H1 (cell line): Measurements from ENCODE around the gene BICRAL. TPM values are rescaled to one million over a fixed set of nuclear protein-coding genes. Genes with fewer than 3 reads are reported as not detected.

Experiments
- CTCF ChIA-PET: fragments of 300-600 bp; sonication (Branson Sonifier 250); formaldehyde crosslinking; loops from one replicate; lab custom pipeline; 2021; ENCODE audit not compliant: partially characterized antibody; lab: Charles Lee
- POLR2A ChIA-PET: fragments of 300-600 bp; sonication (Branson Sonifier 250); formaldehyde crosslinking; loops from one replicate; lab custom pipeline; 2021; ENCODE audit warnings: inconsistent platforms; ENCODE audit not compliant: partially characterized antibody; lab: Charles Lee
- DNase-seq, 2 experiments: peaks; one replicate each; pipeline versions ENCODE4 v3.0.0 to v3.0.0-alpha.2; 2010 to 2022; ENCODE audit warnings: low spot score in 2 of 2, low read depth in 1 of 2, mixed read lengths in 1 of 2
- FAIRE-seq: peaks from 2 replicates; lab custom pipeline; 2011; peaks lifted over from hg19 to GRCh38; lab: Jason Lieb, UNC
- H2AFZ ChIP-seq: 2 replicates; pipeline ENCODE4 v1.8.1; 2012; ENCODE audit warnings: low read length, inconsistent platforms
- H2AK5ac ChIP-seq: 2 replicates; pipeline ENCODE4 v1.6.1; 2013; ENCODE audit warnings: low read depth, low read length
- H2BK120ac ChIP-seq: replicated peaks from 2 replicates; pipeline ENCODE3; 2013; ENCODE audit warnings: low read depth, low read length, inconsistent platforms
- H2BK12ac ChIP-seq: 2 replicates; pipeline ENCODE4 v1.6.1; 2013; ENCODE audit warnings: low read depth, low read length
- H2BK15ac ChIP-seq: 2 replicates; pipeline ENCODE4 v1.6.1; 2013; ENCODE audit warnings: low read length
- H2BK20ac ChIP-seq: 2 replicates; pipeline ENCODE4 v1.6.1; 2013; ENCODE audit warnings: low read length
- H2BK5ac ChIP-seq: 2 replicates; pipeline ENCODE4 v1.6.1; 2013; ENCODE audit warnings: low read depth, low read length
- H3K14ac ChIP-seq: 2 replicates; pipeline ENCODE4 v1.6.1; 2013; ENCODE audit warnings: inconsistent platforms; ENCODE audit not compliant: insufficient read length
- H3K18ac ChIP-seq: 2 replicates; pipeline ENCODE4 v1.6.1; 2013; ENCODE audit warnings: low read length; ENCODE audit errors: extremely low read depth
- H3K23ac ChIP-seq: 2 replicates; pipeline ENCODE4 v1.6.1; 2013; ENCODE audit warnings: inconsistent platforms; ENCODE audit not compliant: insufficient read length
- H3K23me2 ChIP-seq: 2 replicates; pipeline ENCODE4 v1.6.1; 2013; ENCODE audit warnings: low read depth, low read length
- H3K27ac ChIP-seq: 2 replicates; pipeline ENCODE4 v1.6.1; 2011; ENCODE audit warnings: low read depth, low read length, inconsistent platforms
- H3K27me3 ChIP-seq, 4 experiments: replicated peaks in 1 of 4; 1 replicate in 1 of 4; 2 replicates in 3 of 4; pipeline versions ENCODE4 v1.6.1 to v1.8.1; 2011 to 2013; ENCODE audit warnings: low read length in 3 of 4, mild to moderate bottlenecking in 3 of 4, inconsistent platforms in 2 of 4, mixed read lengths in 2 of 4, moderate library complexity in 1 of 4; ENCODE audit not compliant: control insufficient read depth in 3 of 4, insufficient read depth in 3 of 4; ENCODE audit errors: extremely low read depth in 1 of 4
- H3K36me3 ChIP-seq, 4 experiments: 2 replicates each; pipeline versions ENCODE4 v1.6.1 to v1.8.1; 2011 to 2013; ENCODE audit warnings: mild to moderate bottlenecking in 4 of 4, low read length in 3 of 4, moderate library complexity in 2 of 4, control low read depth in 1 of 4, inconsistent platforms in 1 of 4; ENCODE audit not compliant: insufficient read depth in 4 of 4, control insufficient read depth in 2 of 4
- H3K4ac ChIP-seq: replicated peaks from 2 replicates; pipeline ENCODE3; 2013; ENCODE audit warnings: low read length, low read depth, mixed read lengths, inconsistent platforms; ENCODE audit not compliant: insufficient read length
- H3K4me1 ChIP-seq, 4 experiments: replicated peaks in 1 of 4; 1 replicate in 1 of 4; 2 replicates in 3 of 4; pipeline versions ENCODE4 v1.6.1 to v1.8.1; 2011 to 2013; ENCODE audit warnings: low read length in 3 of 4, inconsistent platforms in 2 of 4, mixed read lengths in 1 of 4; ENCODE audit not compliant: insufficient read depth in 4 of 4, control insufficient read depth in 3 of 4
- H3K4me2 ChIP-seq, 2 experiments: 2 replicates each; pipeline versions ENCODE4 v1.6.1 to v1.8.1; 2011 to 2013; ENCODE audit warnings: low read depth in 2 of 2, low read length in 2 of 2, control low read depth in 1 of 2, inconsistent platforms in 1 of 2, mild to moderate bottlenecking in 1 of 2; ENCODE audit not compliant: insufficient read depth in 1 of 2
- H3K4me3 ChIP-seq, 4 experiments: fragments of 200-600, 300-600 bp in 1 of 4; sonication (generic), shearing (Covaris generic), sonication (Bioruptor Twin) in 1 of 4; 2 replicates each; pipeline versions ENCODE4 v1.5.1 to v1.8.1; 2011 to 2016; ENCODE audit warnings: low read length in 4 of 4, low read depth in 3 of 4, control low read depth in 2 of 4, inconsistent platforms in 2 of 4, mild to moderate bottlenecking in 2 of 4, mixed read lengths in 1 of 4, moderate library complexity in 1 of 4; ENCODE audit not compliant: insufficient read depth in 2 of 4; ENCODE audit errors: extremely low read depth in 1 of 4
- H3K56ac ChIP-seq: replicated peaks from 2 replicates; pipeline ENCODE3; 2013; ENCODE audit warnings: low read depth, mild to moderate bottlenecking, mixed read lengths, low read length, inconsistent platforms; ENCODE audit not compliant: insufficient read length
- H3K79me1 ChIP-seq: 2 replicates; pipeline ENCODE4 v1.6.1; 2013; ENCODE audit warnings: low read depth, low read length, control low read depth
- H3K79me2 ChIP-seq, 2 experiments: 2 replicates each; pipeline versions ENCODE4 v1.6.1 to v1.8.1; 2012 to 2013; ENCODE audit warnings: low read length in 2 of 2, mild to moderate bottlenecking in 2 of 2, inconsistent platforms in 1 of 2; ENCODE audit not compliant: insufficient read depth in 2 of 2, control insufficient read depth in 1 of 2
- H3K9ac ChIP-seq, 4 experiments: replicated peaks in 1 of 4; 1 replicate in 1 of 4; 2 replicates in 3 of 4; pipeline versions ENCODE4 v1.6.1 to v1.8.1; 2011 to 2013; ENCODE audit warnings: low read depth in 3 of 4, low read length in 3 of 4, control low read depth in 2 of 4, mild to moderate bottlenecking in 2 of 4, moderate library complexity in 2 of 4, inconsistent platforms in 1 of 4; ENCODE audit errors: extremely low read depth in 1 of 4
- H3K9me3 ChIP-seq, 2 experiments: 2 replicates each; pipeline versions ENCODE4 v1.6.1 to v1.8.1; 2012 to 2013; ENCODE audit warnings: mild to moderate bottlenecking in 2 of 2, moderate library complexity in 2 of 2, control low read depth in 1 of 2, inconsistent platforms in 1 of 2, low read depth in 1 of 2, low read length in 1 of 2, mixed read lengths in 1 of 2; ENCODE audit not compliant: insufficient read depth in 2 of 2
- H4K20me1 ChIP-seq, 2 experiments: replicated peaks in 1 of 2; 2 replicates each; pipeline versions ENCODE3 to v1.8.1; 2011 to 2013; ENCODE audit warnings: inconsistent platforms in 2 of 2, low read length in 2 of 2, mild to moderate bottlenecking in 1 of 2; ENCODE audit not compliant: insufficient read depth in 2 of 2, control insufficient read depth in 1 of 2
- H4K5ac ChIP-seq: 2 replicates; pipeline ENCODE4 v1.6.1; 2013; ENCODE audit warnings: low read length, low read depth, mixed read lengths, inconsistent platforms; ENCODE audit not compliant: insufficient read length
- H4K8ac ChIP-seq: 2 replicates; pipeline ENCODE4 v1.8.0; 2013; ENCODE audit warnings: mild to moderate bottlenecking, moderate library complexity, low read length, inconsistent platforms; ENCODE audit not compliant: insufficient read depth; ENCODE audit errors: extremely low read depth
- H4K91ac ChIP-seq: replicated peaks from 2 replicates; pipeline ENCODE3; 2013; ENCODE audit warnings: low read length, mixed read lengths, inconsistent platforms; ENCODE audit not compliant: insufficient read length
- BACH1 ChIP-seq: IDR thresholded peaks from 2 replicates; pipeline ENCODE4 v1.6.1; 2012; ENCODE audit warnings: low read length, improper control_type of control experiment
- BCL11A ChIP-seq, 2 experiments: IDR thresholded peaks; one replicate each; pipeline ENCODE4 v1.6.1; 2011; ENCODE audit warnings: low read depth in 2 of 2, low read length in 2 of 2, mild to moderate bottlenecking in 2 of 2
- CBX5 ChIP-seq: fragments of 300-800, 300-1000 bp; sonication (generic); IDR thresholded peaks from 2 replicates; pipeline ENCODE4 v1.7.1; 2016; ENCODE audit warnings: antibody characterized with exemption, low read length, low read depth
- CBX8 ChIP-seq: fragments of 300-800, 300-1000 bp; sonication (generic); IDR thresholded peaks from 2 replicates; pipeline ENCODE4 v1.7.1; 2016; ENCODE audit warnings: low read depth, low read length, borderline replicate concordance
- CHD1 ChIP-seq: IDR thresholded peaks from 2 replicates; pipeline ENCODE4 v1.6.1; 2012; ENCODE audit warnings: low read depth, low read length, improper control_type of control experiment
- CTBP2 ChIP-seq: IDR thresholded peaks from 2 replicates; pipeline ENCODE4 v1.7.0; 2011; ENCODE audit warnings: borderline replicate concordance, mild to moderate bottlenecking, moderate library complexity, mixed read lengths, low read length; ENCODE audit not compliant: insufficient read depth, insufficient read length
- PHF8 ChIP-seq: fragments of 200-600 bp; sonication (generic); conservative IDR thresholded peaks from 2 replicates; pipeline ENCODE4 v1.7.1; 2012; ENCODE audit warnings: low read depth, mild to moderate bottlenecking, inconsistent platforms, low read length, moderate library complexity
- RBBP5 ChIP-seq: IDR thresholded peaks from 2 replicates; pipeline ENCODE4 v1.7.1; 2012; ENCODE audit warnings: low read depth, mild to moderate bottlenecking, inconsistent platforms, low read length, moderate library complexity, borderline replicate concordance
- SIN3A ChIP-seq, 2 experiments: IDR thresholded peaks in 1 of 2; conservative IDR thresholded peaks in 1 of 2; 2 replicates each; pipeline ENCODE4 v1.6.1; 2011 to 2012; ENCODE audit warnings: low read length in 2 of 2, improper control_type of control experiment in 1 of 2, low read depth in 1 of 2, mild to moderate bottlenecking in 1 of 2
- SP4 ChIP-seq: IDR thresholded peaks from 2 replicates; pipeline ENCODE4 v1.6.1; 2012; ENCODE audit warnings: low read length, inconsistent platforms
- TAF1 ChIP-seq: IDR thresholded peaks from 2 replicates; pipeline ENCODE4 v1.6.1; 2011; ENCODE audit warnings: mild to moderate bottlenecking, low read depth, low read length
- TAF7 ChIP-seq: optimal IDR thresholded peaks from 2 replicates; pipeline ENCODE3; 2011; ENCODE audit warnings: low read depth, mild to moderate bottlenecking, inconsistent platforms, low read length, moderate library complexity, borderline replicate concordance
- ZNF274 ChIP-seq: IDR thresholded peaks from 2 replicates; pipeline ENCODE4 v1.7.0; 2012; ENCODE audit warnings: low read length, borderline replicate concordance; ENCODE audit errors: extremely low read depth
- WGBS, 2 experiments: shearing (Covaris generic) in 1 of 2; methylation state at CpG; one replicate each; pipeline versions ENCODE4 v1.1.6 to v1.1.7; 2013 to 2015; ENCODE audit warnings: low lambda C conversion rate in 2 of 2, mixed read lengths in 2 of 2, inconsistent platforms in 1 of 2, low coverage in 1 of 2, missing lambda C conversion rate in 1 of 2; ENCODE audit not compliant: insufficient replicate concordance in 2 of 2, insufficient coverage in 1 of 2, insufficient read length in 1 of 2; ENCODE audit errors: extremely low coverage in 1 of 2, missing lambda C conversion rate in 1 of 2; 5-methylcytosine and 5-hydroxymethylcytosine counted together
- polyA plus RNA-seq, 7 experiments: library from polyadenylated mRNA; depleted of rRNA in 3 of 7; stranded (reverse) in 5 of 7; unstranded in 2 of 7; fragments of >200 nt in 5 of 7; fragments of 200-250 nt in 2 of 7; gene quantifications; 1 replicate in 5 of 7; 2 replicates in 1 of 7; 4 replicates in 1 of 7; pipeline versions ENCODE4 v1.2.1 to v1.2.3, GENCODE V29; 2011 to 2013; ENCODE audit warnings: missing spikeins in 2 of 7, mixed read lengths in 2 of 7
- total RNA-seq: library from RNA; stranded (reverse); fragmentation: NEBNext Ultra II Directional; extraction: Animal tissue kit (Norgen Biotek cat#: 25700); gene quantifications from 2 replicates; pipeline ENCODE4 v1.2.1, GENCODE V29; 2021

The BICRAL gene
- total and polyA plus RNA-seq, 2 of the 8 experiments (the other 6 are each of a cell fraction or from before 2014, with no cell fraction given): 9.4 to 12.2 TPM

GRCh38 chr6:42777126-42777822 lies 4.6 kb upstream of the BICRAL start:
- H3K23ac ChIP-seq: no peak overlapping the region
- H3K4me3 ChIP-seq: no peak overlapping the region
- FAIRE-seq (no peak), DNase-seq (no peak)
- H4K91ac ChIP-seq: no peak overlapping the region
- CTCF ChIA-PET: no interaction called here
- no peak overlapping the region for H3K18ac ChIP-seq
- no peaks in the 10 kb centered on the region for H3K9me3 ChIP-seq
- H2BK5ac ChIP-seq: no peak overlapping the region
- POLR2A ChIA-PET: interaction anchor here (1.5 to 13.8 kb wide), 3 partner anchors 8 to 113 kb away, joined by 3 to 277 read pairs (median 7); partner anchors contain the start of gene TBCC
- H2BK12ac ChIP-seq: no peak overlapping the region
- no peak overlapping the region for H3K4me2 ChIP-seq
- H3K9ac ChIP-seq: no peak overlapping the region
- no peak overlapping the region for H2BK20ac ChIP-seq
- no peaks in the 10 kb centered on the region for H3K27me3 ChIP-seq
- H3K14ac ChIP-seq: no peak overlapping the region
- 87% methylated on average over 2 of the region's 2 CpGs; no CpG with 5 or more reads in 1 of the 2 experiments for WGBS, 2 experiments
- no peak overlapping the region for H4K5ac ChIP-seq
- no peak overlapping the region for H2AK5ac ChIP-seq
- H4K20me1 ChIP-seq: no peaks in the 10 kb centered on the region
- no peaks in the 10 kb centered on the region for H3K36me3 ChIP-seq
- no peak overlapping the region for H3K27ac ChIP-seq
- no peak overlapping the region for H3K56ac ChIP-seq
- no peak overlapping the region for H3K4ac ChIP-seq
- no peak overlapping the region for H2AFZ ChIP-seq
- H3K79me1 ChIP-seq: no peaks in the 10 kb centered on the region
- H2BK15ac ChIP-seq: no peak overlapping the region
- 0 out of 4 replicates have a peak, but pooled peaks cover 0 to 6% of the 10 kb centered on the region in 2 experiments for H3K79me2 ChIP-seq
- no peak overlapping the region for H2BK120ac ChIP-seq
- no peak overlapping the region for H4K8ac ChIP-seq
- H3K23me2 ChIP-seq: no peaks in the 10 kb centered on the region; the same call in 1 of the 2 replicates
- peaks cover 0 to 4% (median under 1%) of the 10 kb centered on the region in 4 experiments; a peak in 2 of 7 replicates for H3K4me1 ChIP-seq
- TF ChIP-seq CHD1: no peak
- TF ChIP-seq BACH1: no peak
- no peak for TF ChIP-seq TAF1
- TF ChIP-seq SP4: no peak
- TF ChIP-seq RBBP5: no peak
- TF ChIP-seq CTBP2: no peak
- no peak for TF ChIP-seq CBX8
- no peak for TF ChIP-seq PHF8
- TF ChIP-seq TAF7: no peak
- TF ChIP-seq BCL11A (IDR thresholded peaks at IDR 0.05; ENCODE audit: low read depth in 2 of 2, low read length in 2 of 2): no peak
- no peak for TF ChIP-seq SIN3A (conservative IDR thresholded peaks at IDR 0.05 in 1 of 2, IDR thresholded peaks at IDR 0.05 in 1 of 2; ENCODE audit: low read depth in 1 of 2, low read length in 2 of 2)
- no peak for TF ChIP-seq CBX5
- TF ChIP-seq ZNF274: no peak
